HG03521 (cell line): ENCODE results near the gene GBGT1.
"Not testable (repeated sequence)": the region's sequence is repeated elsewhere in the genome, so short reads cannot be mapped to it uniquely, and the experiment has no call there.

ENCODE experiments used
- ATAC-seq: cut with Tn5 transposase; IDR thresholded peaks from one replicate; pipeline ENCODE4 v1.9.1; 2021; ENCODE audit warnings: mild to moderate bottlenecking, moderate library complexity; ENCODE audit not compliant: unreplicated experiment

GBGT1 gene

GRCh38 chr9:133163504-133164172 lies at the start of gene GBGT1:
Gene GBGT1, minus strand, starts transcription at chr9:133163914. Its CDS starts 1,502 bp downstream, at chr9:133162412.
- no peak for ATAC-seq

GRCh38 chr9:133210609-133211008 lies 46.9 kb upstream of the GBGT1 start:
- ATAC-seq = no peak

- no peak for ATAC-seq
Observed at GRCh38 chr9:133210202-133210532, 46.5 kb upstream of the GBGT1 start.

- ATAC-seq = not testable (repeated sequence)
Observed at GRCh38 chr9:133209327-133210201, 45.9 kb upstream of the GBGT1 start.

GRCh38 chr9:133208880-133209300 lies 45.2 kb upstream of the GBGT1 start, which contains the start of gene OBP2B:
Gene OBP2B, minus strand, starts transcription at chr9:133209250. Its CDS starts 51 bp downstream, at chr9:133209199.
- ATAC-seq = not testable (repeated sequence)

GRCh38 chr9:133208171-133208879 lies 44.6 kb upstream of the GBGT1 start:
- not testable (repeated sequence) for ATAC-seq

GRCh38 chr9:133207540-133208170 lies 43.9 kb upstream of the GBGT1 start:
- no peak for ATAC-seq

GRCh38 chr9:133207021-133207531 lies 43.4 kb upstream of the GBGT1 start:
- no peak for ATAC-seq

- no peak for ATAC-seq
Observed at GRCh38 chr9:133205996-133206931, 42.5 kb upstream of the GBGT1 start.

- ATAC-seq = not testable (repeated sequence)
Observed at GRCh38 chr9:133205481-133205887, 41.8 kb upstream of the GBGT1 start.

- ATAC-seq = no peak
Observed at GRCh38 chr9:133204993-133205336, 41.3 kb upstream of the GBGT1 start.

- ATAC-seq = no peak
Observed at GRCh38 chr9:133204335-133204992, 40.8 kb upstream of the GBGT1 start.

GRCh38 chr9:133203506-133204075 lies 39.9 kb upstream of the GBGT1 start:
- ATAC-seq = no peak

- no peak for ATAC-seq
Observed at GRCh38 chr9:133202688-133203453, 39.2 kb upstream of the GBGT1 start.

- no peak for ATAC-seq
Observed at GRCh38 chr9:133202145-133202513, 38.4 kb upstream of the GBGT1 start.

GRCh38 chr9:133201424-133202144 lies 37.9 kb upstream of the GBGT1 start:
- ATAC-seq = no peak

GRCh38 chr9:133200631-133201030 lies 36.9 kb upstream of the GBGT1 start:
- ATAC-seq = no peak
